SK-N-SH (cell line): ENCODE data around the gene PSMA6.
"Not testable (repeated sequence)": the region's sequence is repeated elsewhere in the genome, so short reads cannot be mapped to it uniquely, and the experiment has no call there.

Source experiments
- GABPA ChIP-seq: IDR thresholded peaks from 2 replicates; pipeline ENCODE4 v1.4.0; 2012; ENCODE audit warnings: low read depth, mild to moderate bottlenecking
- YY1 ChIP-seq: IDR thresholded peaks from 2 replicates; pipeline ENCODE4 v1.4.0; 2012; ENCODE audit warnings: low read depth, mild to moderate bottlenecking
- TF ChIP-seq, protein P1 (sequence below): fragments of 200-600 bp; sonication (generic); IDR thresholded peaks from 2 replicates; pipeline ENCODE4 v1.6.1; 2017; ENCODE audit warnings: antibody characterized with exemption, mild to moderate bottlenecking, moderate library complexity
- TF ChIP-seq, protein P2 (sequence below): IDR thresholded peaks from 2 replicates; pipeline ENCODE4 v1.6.1; 2012; ENCODE audit warnings: mild to moderate bottlenecking, low read depth, low read length, moderate library complexity

DNA sequence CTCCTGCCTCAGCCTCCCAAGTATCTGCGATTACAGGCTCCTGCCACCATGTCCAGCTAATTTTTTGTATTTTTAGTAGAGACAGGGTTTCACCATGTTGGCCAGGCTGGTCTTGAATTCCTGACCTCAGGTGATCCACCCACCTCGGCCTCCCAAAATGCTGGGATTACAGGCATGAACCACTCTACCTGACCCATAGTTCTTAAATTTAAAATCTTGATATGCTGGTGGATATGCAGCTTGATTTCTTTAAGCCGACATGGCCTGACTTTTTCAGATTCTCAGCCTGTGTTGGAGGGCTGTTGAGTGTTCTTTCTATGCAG, 44.0 kb downstream of the PSMA6 start:
- TF ChIP-seq, protein P1, sequence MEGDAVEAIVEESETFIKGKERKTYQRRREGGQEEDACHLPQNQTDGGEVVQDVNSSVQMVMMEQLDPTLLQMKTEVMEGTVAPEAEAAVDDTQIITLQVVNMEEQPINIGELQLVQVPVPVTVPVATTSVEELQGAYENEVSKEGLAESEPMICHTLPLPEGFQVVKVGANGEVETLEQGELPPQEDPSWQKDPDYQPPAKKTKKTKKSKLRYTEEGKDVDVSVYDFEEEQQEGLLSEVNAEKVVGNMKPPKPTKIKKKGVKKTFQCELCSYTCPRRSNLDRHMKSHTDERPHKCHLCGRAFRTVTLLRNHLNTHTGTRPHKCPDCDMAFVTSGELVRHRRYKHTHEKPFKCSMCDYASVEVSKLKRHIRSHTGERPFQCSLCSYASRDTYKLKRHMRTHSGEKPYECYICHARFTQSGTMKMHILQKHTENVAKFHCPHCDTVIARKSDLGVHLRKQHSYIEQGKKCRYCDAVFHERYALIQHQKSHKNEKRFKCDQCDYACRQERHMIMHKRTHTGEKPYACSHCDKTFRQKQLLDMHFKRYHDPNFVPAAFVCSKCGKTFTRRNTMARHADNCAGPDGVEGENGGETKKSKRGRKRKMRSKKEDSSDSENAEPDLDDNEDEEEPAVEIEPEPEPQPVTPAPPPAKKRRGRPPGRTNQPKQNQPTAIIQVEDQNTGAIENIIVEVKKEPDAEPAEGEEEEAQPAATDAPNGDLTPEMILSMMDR: not testable (repeated sequence)
- TF ChIP-seq, protein P2, sequence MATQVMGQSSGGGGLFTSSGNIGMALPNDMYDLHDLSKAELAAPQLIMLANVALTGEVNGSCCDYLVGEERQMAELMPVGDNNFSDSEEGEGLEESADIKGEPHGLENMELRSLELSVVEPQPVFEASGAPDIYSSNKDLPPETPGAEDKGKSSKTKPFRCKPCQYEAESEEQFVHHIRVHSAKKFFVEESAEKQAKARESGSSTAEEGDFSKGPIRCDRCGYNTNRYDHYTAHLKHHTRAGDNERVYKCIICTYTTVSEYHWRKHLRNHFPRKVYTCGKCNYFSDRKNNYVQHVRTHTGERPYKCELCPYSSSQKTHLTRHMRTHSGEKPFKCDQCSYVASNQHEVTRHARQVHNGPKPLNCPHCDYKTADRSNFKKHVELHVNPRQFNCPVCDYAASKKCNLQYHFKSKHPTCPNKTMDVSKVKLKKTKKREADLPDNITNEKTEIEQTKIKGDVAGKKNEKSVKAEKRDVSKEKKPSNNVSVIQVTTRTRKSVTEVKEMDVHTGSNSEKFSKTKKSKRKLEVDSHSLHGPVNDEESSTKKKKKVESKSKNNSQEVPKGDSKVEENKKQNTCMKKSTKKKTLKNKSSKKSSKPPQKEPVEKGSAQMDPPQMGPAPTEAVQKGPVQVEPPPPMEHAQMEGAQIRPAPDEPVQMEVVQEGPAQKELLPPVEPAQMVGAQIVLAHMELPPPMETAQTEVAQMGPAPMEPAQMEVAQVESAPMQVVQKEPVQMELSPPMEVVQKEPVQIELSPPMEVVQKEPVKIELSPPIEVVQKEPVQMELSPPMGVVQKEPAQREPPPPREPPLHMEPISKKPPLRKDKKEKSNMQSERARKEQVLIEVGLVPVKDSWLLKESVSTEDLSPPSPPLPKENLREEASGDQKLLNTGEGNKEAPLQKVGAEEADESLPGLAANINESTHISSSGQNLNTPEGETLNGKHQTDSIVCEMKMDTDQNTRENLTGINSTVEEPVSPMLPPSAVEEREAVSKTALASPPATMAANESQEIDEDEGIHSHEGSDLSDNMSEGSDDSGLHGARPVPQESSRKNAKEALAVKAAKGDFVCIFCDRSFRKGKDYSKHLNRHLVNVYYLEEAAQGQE: not testable (repeated sequence)
- TF ChIP-seq YY1, GABPA: not testable (repeated sequence)
